Colon (tissue), 2 donors: ENCODE data around the gene NDUFA7.
"Not testable (repeated sequence)": the region's sequence is repeated elsewhere in the genome, so short reads cannot be mapped to it uniquely, and the experiment has no call there.

ENCODE experiments used
- FAIRE-seq: peaks from 2 replicates; lab custom pipeline; 2012; peaks lifted over from hg19 to GRCh38; lab: Jason Lieb, UNC
- donor health status: control.
- donor health status: control.

Gene NDUFA7

GRCh38 chr19:8321067-8321985 lies at the start of gene NDUFA7, which contains the start of gene RPS28:
NDUFA7 (minus strand) TSS chr19:8321375; CDS start chr19:8321358, 17 bp downstream.
RPS28 (plus strand) TSS chr19:8321496; CDS start chr19:8321531, 35 bp downstream.
- FAIRE-seq = no peak

- no peak for FAIRE-seq
Measured at GRCh38 chr19:8370176-8371010, 49.2 kb upstream of the NDUFA7 start.

GRCh38 chr19:8367327-8368001 lies 46.3 kb upstream of the NDUFA7 start:
- no peak for FAIRE-seq

GRCh38 chr19:8366961-8367326 lies 45.8 kb upstream of the NDUFA7 start:
- FAIRE-seq = no peak

- FAIRE-seq = no peak
Measured at GRCh38 chr19:8366121-8366581, 45.0 kb upstream of the NDUFA7 start.

- no peak for FAIRE-seq
Measured at GRCh38 chr19:8363803-8364771, 42.9 kb upstream of the NDUFA7 start, which contains the start of gene ANGPTL4. ANGPTL4 (plus strand) TSS chr19:8364155; CDS start chr19:8364322, 167 bp downstream.

- no peak for FAIRE-seq
Measured at GRCh38 chr19:8361921-8362793, 41.0 kb upstream of the NDUFA7 start.

- FAIRE-seq = no peak
Measured at GRCh38 chr19:8360196-8360595, 39.0 kb upstream of the NDUFA7 start.

- no peak for FAIRE-seq
Measured at GRCh38 chr19:8358948-8359347, 37.8 kb upstream of the NDUFA7 start.

GRCh38 chr19:8357007-8357521 lies 35.9 kb upstream of the NDUFA7 start:
- no peak for FAIRE-seq

- FAIRE-seq = no peak
Measured at GRCh38 chr19:8355631-8356402, 34.6 kb upstream of the NDUFA7 start.

- not testable (repeated sequence) for FAIRE-seq
Measured at GRCh38 chr19:8352845-8353244, 31.7 kb upstream of the NDUFA7 start.

GRCh38 chr19:8352134-8352827 lies 31.1 kb upstream of the NDUFA7 start:
- no peak for FAIRE-seq

GRCh38 chr19:8349629-8350372 lies 28.6 kb upstream of the NDUFA7 start:
- not testable (repeated sequence) for FAIRE-seq

GRCh38 chr19:8343483-8343844 lies 22.3 kb upstream of the NDUFA7 start:
- FAIRE-seq = no peak

- FAIRE-seq = no peak
Measured at GRCh38 chr19:8342684-8343482, 21.7 kb upstream of the NDUFA7 start, which contains the start of gene KANK3. KANK3 (minus strand) TSS chr19:8343262; CDS start chr19:8337828, 5,434 bp downstream.

- no peak for FAIRE-seq
Measured at GRCh38 chr19:8342316-8342683, 21.1 kb upstream of the NDUFA7 start.
